ENCODE data around the gene TGFB3.
"Not testable (repeated sequence)": the region's sequence is repeated elsewhere in the genome, so short reads cannot be mapped to it uniquely, and the experiment has no call there.

TGFB3 gene

DNA sequence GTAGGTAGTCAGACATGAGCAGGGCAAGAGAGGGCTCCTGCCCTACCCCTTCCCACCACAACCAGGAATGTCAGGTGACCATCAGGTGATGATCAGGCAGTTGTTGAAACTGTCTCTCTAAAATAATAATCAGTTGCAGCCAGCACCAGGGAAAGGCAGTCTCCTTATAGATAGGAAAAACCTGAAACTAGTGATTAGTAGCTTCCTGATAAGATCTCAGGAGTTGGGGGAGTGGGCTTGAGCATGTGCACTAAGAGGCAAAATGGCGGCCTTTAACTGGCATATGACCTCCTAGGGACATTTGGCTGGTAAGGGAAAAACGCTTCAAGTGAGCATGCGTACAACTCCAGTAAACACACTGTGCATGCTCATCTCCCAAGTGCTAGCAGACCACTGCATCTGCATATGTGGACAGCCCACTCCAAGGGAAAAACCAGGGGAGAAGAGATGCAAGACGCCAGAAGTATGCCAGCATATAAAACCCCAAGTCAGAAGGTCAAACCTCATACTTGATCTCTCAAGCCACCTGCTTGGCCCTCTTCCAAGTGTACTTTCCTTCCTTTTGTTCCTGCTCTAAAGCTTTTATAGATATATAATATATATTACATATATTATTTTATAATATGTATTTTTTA lies 37.1 kb downstream of the TGFB3 start:
- no peak for DNase-seq

- no peak for DNase-seq
These were observed 40.8 kb downstream of the TGFB3 start for GRCh38 chr14:75941030-75941429.

DNA sequence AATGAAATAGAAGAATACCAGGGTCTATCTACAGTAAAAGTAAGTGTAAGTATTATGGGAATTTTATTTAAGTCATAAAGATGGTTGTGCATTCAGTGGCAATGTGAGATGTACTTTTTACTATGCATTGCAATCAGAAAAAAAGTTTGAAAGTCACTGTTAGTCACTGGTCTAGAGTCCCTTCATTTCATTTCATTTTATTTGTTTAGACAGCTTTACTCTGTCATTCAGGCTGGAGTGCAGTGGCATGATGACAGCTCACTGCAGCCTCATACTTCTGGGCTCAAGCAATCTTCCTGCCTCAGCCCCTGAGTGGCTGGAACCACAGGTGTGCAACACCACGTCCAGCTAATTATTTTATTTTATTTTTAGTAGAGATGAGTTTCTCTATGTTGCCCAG lies 42.6 kb downstream of the TGFB3 start:
- DNase-seq = no peak

DNA sequence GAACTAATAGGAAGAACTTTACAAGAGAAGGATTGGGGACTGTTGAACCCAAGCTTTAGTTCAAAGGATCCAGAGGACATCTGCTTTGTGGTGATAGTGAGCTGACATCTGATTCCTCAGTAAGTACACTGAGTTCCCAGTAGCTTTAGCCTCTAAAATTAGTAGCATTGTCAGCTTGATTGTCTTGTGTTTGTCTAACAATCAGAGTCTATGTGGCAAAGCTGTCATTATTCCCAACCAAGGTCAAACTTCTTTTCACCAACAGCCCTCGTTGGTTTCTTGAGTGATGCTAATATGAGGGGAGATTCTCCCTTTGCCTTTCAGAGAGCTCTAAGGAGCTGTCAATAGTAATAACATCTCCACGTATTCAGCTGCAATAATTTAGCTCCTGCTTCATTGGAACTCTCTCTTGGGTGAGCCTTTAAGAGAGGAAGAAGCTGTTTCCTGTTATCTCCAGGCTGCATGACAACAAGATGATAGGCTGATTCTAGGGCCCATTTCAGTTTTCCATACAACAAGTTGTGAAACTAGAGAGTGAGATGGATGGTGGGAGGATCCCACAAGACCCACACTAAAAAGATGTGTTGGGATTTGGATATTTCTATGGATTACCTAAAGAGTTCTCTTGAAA lies 46.7 kb downstream of the TGFB3 start:
- DNase-seq = no peak

DNA sequence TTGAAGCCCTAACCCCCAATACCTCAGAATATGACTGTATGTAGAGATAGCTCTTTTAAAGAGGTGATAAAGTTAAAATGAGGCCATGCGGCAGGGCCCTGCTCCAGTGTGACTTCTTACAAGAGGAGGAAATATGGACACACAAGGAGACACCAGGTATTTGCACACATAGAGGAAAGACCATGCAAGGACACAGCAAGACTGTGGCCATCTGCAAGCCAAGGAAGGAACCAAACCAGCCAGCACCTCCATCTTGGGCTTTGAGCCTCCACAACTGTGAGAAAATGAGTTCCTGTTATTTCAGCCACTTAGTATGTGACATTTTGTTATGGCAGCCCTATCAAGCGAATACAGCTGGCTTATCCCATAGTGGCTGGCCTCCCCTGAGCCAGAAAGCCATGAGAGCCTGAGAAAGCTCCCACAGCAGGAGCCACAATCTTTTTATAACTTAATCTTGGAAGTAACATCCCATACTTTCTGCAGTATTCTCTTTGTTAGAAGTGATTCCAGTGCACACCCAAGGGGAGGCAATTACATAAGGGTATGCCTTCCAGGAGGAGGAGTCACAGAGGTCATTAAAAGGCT lies 48.0 kb downstream of the TGFB3 start:
- no peak for DNase-seq

DNA sequence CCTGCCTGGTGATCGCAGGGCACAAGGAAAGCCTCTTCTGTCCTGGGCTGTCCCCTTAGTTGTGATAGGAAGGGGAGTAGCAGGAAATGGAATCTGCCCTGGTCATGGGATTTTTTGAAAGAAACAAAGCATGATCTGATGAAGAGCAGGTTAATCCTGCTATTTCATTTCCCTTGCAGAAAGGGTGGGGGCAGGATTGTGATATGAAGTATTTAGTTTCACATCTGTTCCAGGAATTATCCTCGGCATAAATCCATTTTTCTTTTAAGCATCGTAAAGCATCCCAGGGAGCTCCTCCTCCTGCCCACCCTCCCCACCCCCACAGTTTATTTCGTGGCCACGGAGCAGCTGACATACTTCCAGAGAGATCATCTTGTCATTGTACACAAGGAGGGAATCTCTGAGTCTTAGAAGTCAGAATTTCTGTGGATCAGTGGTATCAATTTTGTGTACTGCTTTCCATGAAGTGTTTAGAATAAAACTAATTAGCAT lies 53.1 kb downstream of the TGFB3 start:
- no peak for DNase-seq

DNA sequence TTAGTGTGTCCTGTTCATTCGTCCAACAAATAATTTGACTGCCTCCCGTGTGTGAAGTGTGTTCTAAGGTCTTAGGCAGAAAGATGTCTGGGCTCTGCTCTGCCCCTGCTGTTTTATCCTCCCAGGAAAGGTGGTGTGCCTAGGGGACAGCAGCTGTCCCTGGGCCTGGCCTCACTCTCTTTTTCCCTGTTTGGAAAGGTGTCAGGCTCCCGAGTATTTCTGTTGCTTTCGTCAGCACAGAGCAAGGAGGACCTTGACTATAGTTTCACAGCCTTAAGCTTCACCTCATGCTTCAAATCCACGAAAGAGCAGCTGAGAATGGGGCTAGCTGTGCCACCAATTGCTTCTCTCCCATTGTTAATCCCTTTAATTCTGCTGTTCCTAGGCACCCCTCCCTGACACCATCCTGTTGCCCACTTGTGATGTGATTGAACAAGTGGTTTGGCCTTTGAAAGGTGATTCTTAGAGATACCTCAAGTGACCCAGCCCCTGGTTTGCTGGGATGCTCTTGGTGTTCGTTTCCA lies 54.2 kb downstream of the TGFB3 start:
- no peak for DNase-seq

- no peak for DNase-seq
These were observed 55.2 kb downstream of the TGFB3 start for GRCh38 chr14:75926431-75927115.

- not testable (repeated sequence) for DNase-seq
These were observed 56.5 kb downstream of the TGFB3 start for GRCh38 chr14:75925141-75925840.

GRCh38 chr14:75920421-75920820 lies 61.4 kb downstream of the TGFB3 start:
- DNase-seq = not testable (repeated sequence)

- no peak for DNase-seq
These were observed 63.9 kb downstream of the TGFB3 start for GRCh38 chr14:75917946-75918335.

GRCh38 chr14:75917322-75917945 lies 64.4 kb downstream of the TGFB3 start:
- no peak for DNase-seq

DNA sequence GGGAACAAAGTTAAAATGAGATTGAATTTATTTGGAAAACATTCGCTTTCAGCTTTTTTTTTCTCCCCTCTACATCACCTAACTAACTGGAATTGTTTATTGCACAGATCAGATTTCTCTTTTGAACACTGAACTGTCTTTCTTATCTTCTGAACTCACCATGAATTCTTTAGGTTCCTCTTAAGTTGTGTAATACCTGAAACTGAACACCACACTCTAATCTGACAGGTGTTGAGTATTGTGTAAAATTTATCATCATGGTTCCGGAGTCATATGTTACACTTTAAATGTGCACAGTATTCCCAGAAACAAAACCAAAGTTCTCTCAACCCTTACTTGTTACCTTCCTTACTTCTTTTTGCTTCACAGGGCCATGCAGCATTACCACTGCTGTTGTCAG lies 66.8 kb downstream of the TGFB3 start:
- DNase-seq = no peak

DNA sequence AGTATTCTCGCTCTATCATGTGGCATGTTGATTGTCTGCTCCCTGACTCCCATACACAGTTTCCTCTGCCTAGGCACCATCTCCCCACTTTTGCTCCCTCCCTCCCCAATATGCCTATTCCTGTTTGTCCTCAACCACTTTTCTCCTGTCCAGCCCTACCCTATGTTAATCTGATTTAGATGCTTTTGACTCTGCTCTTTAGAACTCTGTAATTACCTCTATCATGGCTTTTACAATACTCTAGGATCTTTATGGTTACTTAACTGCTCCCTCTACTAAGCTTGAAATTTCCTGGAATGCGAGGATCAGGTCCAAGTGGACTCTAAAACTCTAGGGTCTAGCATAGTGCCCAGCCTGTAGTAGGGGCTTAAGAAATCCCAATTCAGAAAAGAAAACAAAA lies 68.6 kb downstream of the TGFB3 start:
- no peak for DNase-seq

DNA sequence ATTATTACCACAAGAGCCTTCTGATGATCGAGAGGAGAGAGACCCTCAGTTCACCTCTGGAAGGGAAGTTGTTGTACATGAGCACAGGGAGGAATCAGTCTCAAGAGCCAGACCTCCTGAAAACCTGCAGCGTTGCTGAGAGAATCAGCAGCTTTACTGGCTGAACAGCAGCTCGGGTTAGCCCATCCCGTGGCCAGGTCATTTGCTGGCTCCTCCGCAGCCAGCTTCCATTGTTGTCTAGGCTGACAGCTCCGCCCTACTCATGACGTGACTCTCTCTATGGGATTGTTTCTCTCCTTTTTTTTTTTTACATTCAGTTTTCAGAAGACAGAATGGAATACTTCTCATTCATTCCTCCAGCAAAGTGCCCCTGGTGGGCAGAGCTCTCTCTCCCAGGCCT lies 69.9 kb downstream of the TGFB3 start:
- DNase-seq = no peak

DNA sequence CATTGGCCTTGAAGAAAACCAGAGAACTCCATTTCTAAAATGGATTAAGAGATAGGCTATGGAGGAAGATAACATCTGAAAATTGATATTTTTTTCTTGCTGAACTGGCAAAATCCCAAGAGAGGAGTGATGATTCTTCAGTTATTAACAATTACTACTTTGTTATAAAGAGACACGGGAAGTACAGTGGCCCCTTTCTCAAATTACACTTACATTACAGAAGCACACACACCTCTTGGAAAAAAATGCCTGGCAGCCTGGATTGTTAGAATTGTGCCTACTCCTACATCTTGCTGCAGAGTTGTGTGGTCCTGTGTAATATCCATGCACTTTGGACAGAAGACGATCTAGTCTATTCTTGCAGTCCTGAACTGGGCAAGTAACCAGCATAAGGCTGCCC lies 71.7 kb downstream of the TGFB3 start:
- DNase-seq = no peak

GRCh38 chr14:75909630-75910029 lies 72.2 kb downstream of the TGFB3 start:
- DNase-seq = no peak

Measured in stimulated activated CD8-positive, alpha-beta memory T cell treated with anti-CD3 and anti-CD28 coated beads, Interleukin-4, amount 100 ng/mL, for 48 hours (primary cell).